Measurements from ENCODE around the gene MCEE. TPM values are rescaled to one million over a fixed set of nuclear protein-coding genes. Genes with fewer than 3 reads are reported as not detected.
"Not testable (repeated sequence)": the region's sequence is repeated elsewhere in the genome, so short reads cannot be mapped to it uniquely, and the experiment has no call there.

Gene MCEE
- total RNA-seq, 1 experiment from 2014 or later, result 11.8 TPM

- peaks cover 7% of the 10 kb centered on the region for H3K36me3 ChIP-seq (ENCODE audit: insufficient read depth, low read length, poor library complexity, severe bottlenecking)
- H3K4me3 ChIP-seq (ENCODE audit: low read depth, low read length, poor library complexity, severe bottlenecking), result no peak overlapping the region
- no peak for DNase-seq (ENCODE audit: low spot score)
- H3K9me3 ChIP-seq (ENCODE audit: low read depth, low read length, poor library complexity, severe bottlenecking), result no peaks in the 10 kb centered on the region
- intact Hi-C loops (cut with micrococcal nuclease; ENCODE audit: unreplicated experiment), result no loop called here
- ChIA-PET POLR2A (ENCODE audit: low non-redundant PET) (no interaction called here), CTCF (no interaction called here)
- no peak for TF ChIP-seq EZH2 (IDR thresholded peaks at IDR 0.05; ENCODE audit: borderline replicate concordance, low read depth, low read length, poor library complexity, severe bottlenecking)
- no peaks in the 10 kb centered on the region for H3K27me3 ChIP-seq (replicated peaks; ENCODE audit: insufficient read depth, low read depth, low read length, poor library complexity)
- no peaks in the 10 kb centered on the region for H3K4me1 ChIP-seq (ENCODE audit: insufficient read depth, low read length, poor library complexity, severe bottlenecking)
- no peak overlapping the region for H3K27ac ChIP-seq (ENCODE audit: low read depth, low read length, poor library complexity, severe bottlenecking)
- no TSS peak for BruUV-seq (replicated peaks)
These were observed 21.9 kb downstream of the MCEE start for GRCh38 chr2:71108091-71108490.

- H3K27ac ChIP-seq (ENCODE audit: low read depth, low read length, poor library complexity, severe bottlenecking); H3K9me3 ChIP-seq (ENCODE audit: low read depth, low read length, poor library complexity, severe bottlenecking); BruUV-seq (replicated peaks); intact Hi-C loops (cut with micrococcal nuclease; ENCODE audit: unreplicated experiment); H3K27me3 ChIP-seq (replicated peaks; ENCODE audit: insufficient read depth, low read depth, low read length, poor library complexity); H3K4me3 ChIP-seq (ENCODE audit: low read depth, low read length, poor library complexity, severe bottlenecking); DNase-seq (ENCODE audit: low spot score); H3K4me1 ChIP-seq (ENCODE audit: insufficient read depth, low read length, poor library complexity, severe bottlenecking); CTCF ChIA-PET; H3K36me3 ChIP-seq (ENCODE audit: insufficient read depth, low read length, poor library complexity, severe bottlenecking); POLR2A ChIA-PET (ENCODE audit: low non-redundant PET): not testable (repeated sequence)
These were observed 23.6 kb downstream of the MCEE start for GRCh38 chr2:71106463-71106862.

GRCh38 chr2:71103809-71104208 is 26.2 kb downstream of the MCEE start:
- ChIA-PET POLR2A (ENCODE audit: low non-redundant PET) (no interaction called here), CTCF (no interaction called here)
- H3K27me3 ChIP-seq (replicated peaks; ENCODE audit: insufficient read depth, low read depth, low read length, poor library complexity), result no peaks in the 10 kb centered on the region
- H3K36me3 ChIP-seq (ENCODE audit: insufficient read depth, low read length, poor library complexity, severe bottlenecking), result no peaks in the 10 kb centered on the region
- H3K27ac ChIP-seq (ENCODE audit: low read depth, low read length, poor library complexity, severe bottlenecking), result no peak overlapping the region
- intact Hi-C loops (cut with micrococcal nuclease; ENCODE audit: unreplicated experiment), result no loop called here
- no peaks in the 10 kb centered on the region for H3K4me1 ChIP-seq (ENCODE audit: insufficient read depth, low read length, poor library complexity, severe bottlenecking)
- no peak overlapping the region for H3K4me3 ChIP-seq (ENCODE audit: low read depth, low read length, poor library complexity, severe bottlenecking)
- BruUV-seq (replicated peaks), result no TSS peak
- no peak for DNase-seq (ENCODE audit: low spot score)
- no peaks in the 10 kb centered on the region for H3K9me3 ChIP-seq (ENCODE audit: low read depth, low read length, poor library complexity, severe bottlenecking)
- TF ChIP-seq EZH2 (IDR thresholded peaks at IDR 0.05; ENCODE audit: borderline replicate concordance, low read depth, low read length, poor library complexity, severe bottlenecking), result no peak
- TF ChIP-seq CTCF (conservative IDR thresholded peaks at IDR 0.05; ENCODE audit: low read depth, low read length), result no peak

- DNase-seq (ENCODE audit: low spot score), result no peak
- intact Hi-C loops (cut with micrococcal nuclease; ENCODE audit: unreplicated experiment), result no loop called here
- no peak overlapping the region for H3K4me3 ChIP-seq (ENCODE audit: low read depth, low read length, poor library complexity, severe bottlenecking)
- H3K4me1 ChIP-seq (ENCODE audit: insufficient read depth, low read length, poor library complexity, severe bottlenecking), result no peaks in the 10 kb centered on the region
- ChIA-PET POLR2A (ENCODE audit: low non-redundant PET) (no interaction called here), CTCF (no interaction called here)
- BruUV-seq (replicated peaks), result no TSS peak
- no peaks in the 10 kb centered on the region for H3K36me3 ChIP-seq (ENCODE audit: insufficient read depth, low read length, poor library complexity, severe bottlenecking)
- H3K9me3 ChIP-seq (ENCODE audit: low read depth, low read length, poor library complexity, severe bottlenecking), result no peaks in the 10 kb centered on the region
- TF ChIP-seq CTCF (conservative IDR thresholded peaks at IDR 0.05; ENCODE audit: low read depth, low read length) (no peak), EZH2 (IDR thresholded peaks at IDR 0.05; ENCODE audit: borderline replicate concordance, low read depth, low read length, poor library complexity, severe bottlenecking) (no peak)
- no peaks in the 10 kb centered on the region for H3K27me3 ChIP-seq (replicated peaks; ENCODE audit: insufficient read depth, low read depth, low read length, poor library complexity)
- no peak overlapping the region for H3K27ac ChIP-seq (ENCODE audit: low read depth, low read length, poor library complexity, severe bottlenecking)
These were observed 26.9 kb downstream of the MCEE start for GRCh38 chr2:71102981-71103681.
